ENCODE results near the gene UBA1. TPM values are rescaled to one million over a fixed set of nuclear protein-coding genes. Genes with fewer than 3 reads are reported as not detected.

Gene UBA1
- total and polyA plus RNA-seq, 10 of the 15 experiments (the other 5 are each of a cell fraction or from before 2014, with no cell fraction given): 60.4 to 314 (median 216) TPM

- Histone ChIP-seq H3K4me3 (no peak overlapping the region), H4K20me1 (ENCODE audit: control insufficient read depth, insufficient read depth) (peaks cover 9% of the 10 kb centered on the region; the same call in 1 of the 2 replicates), H3K27ac (ENCODE audit: control insufficient read depth, insufficient read depth) (no peak overlapping the region), H3K4me2 (ENCODE audit: control insufficient read depth, insufficient read depth) (no peak overlapping the region), H2AFZ (ENCODE audit: control insufficient read depth, low read depth, low read length) (no peak overlapping the region), H3K27me3 (replicated peaks in 1 of 2; ENCODE audit: control insufficient read depth in 2 of 2, insufficient read depth in 2 of 2, low read length in 1 of 2) (no peaks in the 10 kb centered on the region), H3K4me1 (ENCODE audit: control insufficient read depth, insufficient read depth, low read length) (peaks cover 3% of the 10 kb centered on the region; the same call in 1 of the 2 replicates), H3K9me3 (replicated peaks; ENCODE audit: control insufficient read depth, insufficient read depth, low read length) (no peaks in the 10 kb centered on the region), H3K36me3 (ENCODE audit: control insufficient read depth in 2 of 2, insufficient read depth in 2 of 2, low read length in 1 of 2) (peaks cover 51 to 58% of the 10 kb centered on the region in 2 experiments), H3K79me2 (ENCODE audit: control insufficient read depth, insufficient read depth, low read length) (peaks cover 18% of the 10 kb centered on the region), H3K9ac (ENCODE audit: control insufficient read depth, insufficient read depth, low read length) (no peak overlapping the region)
- no peak for DNase-seq (ENCODE audit: low read depth, low spot score)
- intact Hi-C loops (cut with micrococcal nuclease; ENCODE audit: unreplicated experiment): no loop called here
- WGBS (ENCODE audit: insufficient coverage, insufficient replicate concordance, low lambda C conversion rate, missing lambda C conversion rate): 86% methylated on average over 9 of the region's 9 CpGs
- ChIA-PET RAD21 (ENCODE audit: unreplicated experiment) (no interaction called here), CTCF (interaction anchor here (0.7 kb wide), 1 partner anchor 40 kb away, joined by 3 read pairs; no protein-coding TSS in a partner anchor), SMC1A (ENCODE audit: uncharacterized antibody, unreplicated experiment) (interaction anchor here (0.9 kb wide), 1 partner anchor 16 kb away, joined by 3 read pairs; no protein-coding TSS in a partner anchor), POLR2A (interaction anchor here (1.2 kb wide), 1 partner anchor 16 kb away, joined by 3 read pairs; no protein-coding TSS in a partner anchor)
- in situ Hi-C loops (cut with MboI): loop anchor here (25.0 kb wide), 1 partner anchor 1736 kb away; no protein-coding TSS in a partner anchor
- TF ChIP-seq NFIC (IDR thresholded peaks at IDR 0.05; ENCODE audit: low read depth, low read length) (no peak), PML (IDR thresholded peaks at IDR 0.05; ENCODE audit: low read length) (no peak), ETV6 (conservative IDR thresholded peaks at IDR 0.05 in 1 of 2, IDR thresholded peaks at IDR 0.05 in 1 of 2; ENCODE audit: borderline replicate concordance in 1 of 2, low read depth in 1 of 2) (no peak), SIX5 (IDR thresholded peaks at IDR 0.05; ENCODE audit: low read depth, low read length, severe bottlenecking) (no peak), MEF2B (IDR thresholded peaks at IDR 0.05; ENCODE audit: partially characterized antibody, poor library complexity, severe bottlenecking) (no peak), CBFB (IDR thresholded peaks at IDR 0.05; ENCODE audit: low read depth) (no peak), HCFC1 (IDR thresholded peaks at IDR 0.05; ENCODE audit: low read length) (no peak), TCF12 (IDR thresholded peaks at IDR 0.05; ENCODE audit: low read depth, low read length) (no peak), PRDM15 (CRISPR knock-in tag; IDR thresholded peaks at IDR 0.05) (no peak), E2F8 (IDR thresholded peaks at IDR 0.05; ENCODE audit: low read depth, partially characterized antibody) (no peak), EGR1 (IDR thresholded peaks at IDR 0.05; ENCODE audit: borderline replicate concordance in 1 of 2, low read depth in 2 of 2, low read length in 2 of 2) (no peak), SMC3 (IDR thresholded peaks at IDR 0.05; ENCODE audit: borderline replicate concordance, low read length) (no peak), PAX8 (IDR thresholded peaks at IDR 0.05) (no peak), RB1 (IDR thresholded peaks at IDR 0.05; ENCODE audit: borderline replicate concordance) (no peak)
- no peak for ATAC-seq
- FAIRE-seq: no peak
- BruUV-seq (replicated peaks): no TSS peak
Measured at GRCh38 chrX:47201345-47201944, 7.8 kb downstream of the UBA1 start.

Data from GM12878 (cell line).